HCT116 (cell line): ENCODE results near the gene TAC3. TPM values are rescaled to one million over a fixed set of nuclear protein-coding genes. Genes with fewer than 3 reads are reported as not detected.

Experiments used
- ATAC-seq: fragments of 200-7000 bp; cut with Tn5 transposase; 2 replicates; pipeline ENCODE4 v1.9.1; 2020; ENCODE audit warnings: mild to moderate bottlenecking, moderate library complexity
- BruUV-seq: library from RNA; stranded (reverse); fragments of 400-500 nt; replicated peaks from 2 replicates; lab custom pipeline; 2021; lab: Mats Ljungman, UMichigan
- CTCF ChIA-PET: fragments of 300-600 bp; sonication (Branson Sonifier 250); formaldehyde crosslinking; loops from one replicate; lab custom pipeline; 2021; ENCODE audit warnings: antibody characterized with exemption; lab: Charles Lee
- POLR2A ChIA-PET: fragments of 300-600, 350-600 bp; sonication (Branson Sonifier 250); formaldehyde crosslinking; loops from one replicate; lab custom pipeline; 2021; ENCODE audit warnings: antibody characterized with exemption; lab: Charles Lee
- RAD21 ChIA-PET, 2 experiments: fragments of 300-600 bp; sonication (Branson Sonifier 250); formaldehyde crosslinking; loops; one replicate each; lab custom pipeline; 2023; ENCODE audit warnings: low total read pairs in 2 of 2; ENCODE audit not compliant: uncharacterized antibody in 2 of 2, unreplicated experiment in 2 of 2, low non-redundant PET in 1 of 2; lab: Charles Lee
- DNase-seq: peaks from one replicate; pipeline ENCODE4 v3.0.0-alpha.2; 2010; ENCODE audit warnings: low read depth, low spot score
- H2AFZ ChIP-seq: fragments of 200-600 bp; shearing (Covaris generic), sonication (generic); 2 replicates; pipeline ENCODE4 v1.6.1; 2017; ENCODE audit warnings: low read depth, mixed run types, mixed read lengths, antibody characterized with exemption, low read length; ENCODE audit not compliant: poor library complexity, severe bottlenecking
- H3K27ac ChIP-seq: 2 replicates; pipeline ENCODE4 v1.5.1; 2012; ENCODE audit warnings: low read depth, low read length
- H3K27me3 ChIP-seq: fragments of 200-600 bp; sonication (generic); 2 replicates; pipeline ENCODE4 v1.6.1; 2016; ENCODE audit warnings: mixed run types, low read length, mixed read lengths; ENCODE audit not compliant: insufficient read depth
- H3K36me3 ChIP-seq, 2 experiments: fragments of 200-500 bp in 1 of 2; fragments of 200-600 bp in 1 of 2; sonication (Bioruptor generic) in 1 of 2; sonication (generic) in 1 of 2; 2 replicates each; pipeline versions ENCODE4 v1.5.1 to v1.6.1; 2014 to 2016; ENCODE audit warnings: low read length in 2 of 2, inconsistent platforms in 1 of 2, mixed read lengths in 1 of 2, mixed run types in 1 of 2; ENCODE audit not compliant: insufficient read depth in 2 of 2, control insufficient read depth in 1 of 2
- H3K4me1 ChIP-seq, 2 experiments: fragments of 200-600 bp in 1 of 2; sonication (generic) in 1 of 2; 2 replicates each; pipeline versions ENCODE4 v1.5.1 to v1.6.1; 2012 to 2017; ENCODE audit warnings: low read length in 2 of 2, inconsistent platforms in 1 of 2, mild to moderate bottlenecking in 1 of 2, mixed read lengths in 1 of 2, mixed run types in 1 of 2, moderate library complexity in 1 of 2; ENCODE audit not compliant: insufficient read depth in 2 of 2, control insufficient read depth in 1 of 2
- H3K4me2 ChIP-seq: fragments of 200-600 bp; sonication (generic); 2 replicates; pipeline ENCODE4 v1.6.1; 2017; ENCODE audit warnings: mixed run types, low read length, mixed read lengths
- H3K4me3 ChIP-seq, 2 experiments: fragments of 200-600 bp in 1 of 2; sonication (generic) in 1 of 2; replicated peaks in 1 of 2; 2 replicates each; pipeline ENCODE4 v1.5.1; 2011 to 2016; ENCODE audit warnings: low read length in 2 of 2, control low read depth in 1 of 2, low read depth in 1 of 2, mild to moderate bottlenecking in 1 of 2, mixed read lengths in 1 of 2, mixed run types in 1 of 2
- H3K79me2 ChIP-seq: fragments of 200-600 bp; sonication (generic); 2 replicates; pipeline ENCODE4 v1.6.1; 2017; ENCODE audit warnings: mild to moderate bottlenecking, mixed run types, low read length, moderate library complexity, mixed read lengths; ENCODE audit not compliant: insufficient read depth
- H3K9ac ChIP-seq: fragments of 200-600 bp; sonication (generic); 2 replicates; pipeline ENCODE4 v1.6.1; 2016; ENCODE audit warnings: low read length, mixed read lengths
- H3K9me2 ChIP-seq: fragments of 200-600 bp; sonication (generic), shearing (Covaris generic); 2 replicates; pipeline ENCODE4 v1.6.1; 2017; ENCODE audit warnings: mixed run types, mild to moderate bottlenecking, moderate library complexity; ENCODE audit not compliant: insufficient read depth
- H3K9me3 ChIP-seq, 2 experiments: fragments of 200-500 bp in 1 of 2; fragments of 200-600 bp in 1 of 2; sonication (Bioruptor generic) in 1 of 2; sonication (generic) in 1 of 2; 2 replicates each; pipeline ENCODE4 v1.6.1; 2014 to 2017; ENCODE audit warnings: low read length in 2 of 2, mixed read lengths in 2 of 2, inconsistent platforms in 1 of 2, low read depth in 1 of 2, mild to moderate bottlenecking in 1 of 2, mixed run types in 1 of 2, moderate library complexity in 1 of 2; ENCODE audit not compliant: control insufficient read depth in 1 of 2, insufficient read depth in 1 of 2
- H4K20me1 ChIP-seq: fragments of 200-600 bp; sonication (generic), shearing (Covaris generic); 2 replicates; pipeline ENCODE4 v1.6.1; 2017; ENCODE audit warnings: mixed run types, mild to moderate bottlenecking, moderate library complexity; ENCODE audit not compliant: insufficient read depth
- EGR1 ChIP-seq: IDR thresholded peaks from 2 replicates; pipeline ENCODE4 v1.6.1; 2012; ENCODE audit warnings: low read depth
- JUND ChIP-seq: IDR thresholded peaks from 2 replicates; pipeline ENCODE4 v1.6.1; 2012
- POLR2A ChIP-seq: IDR thresholded peaks from 2 replicates; pipeline ENCODE4 v1.7.0; 2011; ENCODE audit warnings: borderline replicate concordance; ENCODE audit not compliant: insufficient read depth, insufficient read length; ENCODE audit errors: extremely low read depth
- POLR2AphosphoS5 ChIP-seq: IDR thresholded peaks from 2 replicates; pipeline ENCODE4 v1.6.1; 2011; ENCODE audit warnings: mild to moderate bottlenecking, low read depth, low read length, moderate library complexity
- RAD21 ChIP-seq: IDR thresholded peaks from 2 replicates; pipeline ENCODE4 v1.6.1; 2012; ENCODE audit warnings: low read depth, mild to moderate bottlenecking
- SIN3A ChIP-seq: IDR thresholded peaks from 2 replicates; pipeline ENCODE4 v1.6.1; 2012; ENCODE audit warnings: low read depth
- ZFX ChIP-seq: fragments of 450-650 bp; IDR thresholded peaks from 2 replicates; pipeline ENCODE4 v1.6.1; 2017
- ZNF274 ChIP-seq: fragments of 200-500 bp; sonication (Bioruptor generic); IDR thresholded peaks from 2 replicates; pipeline ENCODE4 v1.6.1; 2014; ENCODE audit warnings: mild to moderate bottlenecking, low read depth, low read length, inconsistent platforms
- intact Hi-C: fragments of 100-400 bp; cut with micrococcal nuclease; formaldehyde crosslinking; loops from 2 replicates; pipeline ENCODE4 v1.10.0; 2022
- total RNA-seq: library from RNA; stranded (reverse); gene quantifications from one replicate; pipeline ENCODE4 v1.2.1, GENCODE V29; 2021; ENCODE audit not compliant: unreplicated experiment
- TF ChIP-seq, protein P1 (sequence below), 3 experiments: fragments of 200-600 bp in 1 of 3; sonication (generic) in 1 of 3; IDR thresholded peaks in 2 of 3; conservative IDR thresholded peaks in 1 of 3; 2 replicates each; pipeline ENCODE4 v1.5.1; 2012 to 2017; ENCODE audit warnings: low read depth in 2 of 3, low read length in 2 of 3, antibody characterized with exemption in 1 of 3, borderline replicate concordance in 1 of 3, control low read depth in 1 of 3, mild to moderate bottlenecking in 1 of 3, mixed read lengths in 1 of 3, mixed run types in 1 of 3, moderate library complexity in 1 of 3; ENCODE audit not compliant: insufficient read depth in 1 of 3
- TF ChIP-seq, protein P2 (sequence below): IDR thresholded peaks from 2 replicates; pipeline ENCODE4 v1.6.1; 2012
- TF ChIP-seq, protein P3 (sequence below): IDR thresholded peaks from 2 replicates; pipeline ENCODE4 v1.6.1; 2012

TAC3 gene
- total RNA-seq, 1 experiment from 2014 or later = not detected

DNA sequence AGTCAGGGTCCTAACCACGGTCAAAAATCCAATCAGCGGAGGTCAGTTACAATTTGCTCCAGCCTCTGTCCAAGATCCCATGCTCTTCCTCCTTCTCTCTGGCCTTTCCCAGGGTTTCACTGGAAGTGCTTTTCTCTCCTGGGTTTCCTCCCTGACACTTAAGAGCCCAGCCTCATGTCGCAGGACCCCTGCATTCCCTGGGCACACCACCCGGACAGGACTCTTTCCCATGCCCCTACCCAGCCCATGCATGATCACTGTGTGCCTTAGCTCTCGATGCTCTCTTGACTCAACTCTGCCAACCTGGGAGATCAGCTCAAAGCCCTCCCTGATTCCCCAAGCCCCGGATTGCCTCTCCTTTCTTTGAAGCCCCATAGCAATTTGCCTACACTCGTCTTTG lies 15.5 kb upstream of the TAC3 start:
- no peak for ATAC-seq
- ChIA-PET POLR2A (interaction anchor here (0.7 kb wide), 1 partner anchor 9 kb away, joined by 3 read pairs; no protein-coding TSS in a partner anchor), RAD21 (interaction anchor here in 1 of 2 experiments (0.9 kb wide), 1 partner anchor 58 kb away, joined by 4 read pairs; the partner anchor contains the start of gene NAB2)

More for the DNA sequence above, 15.5 kb upstream of the TAC3 start:
- DNase-seq = no peak
- TF ChIP-seq SIN3A (no peak), POLR2AphosphoS5 (no peak), EGR1 (no peak), ZNF274 (no peak), RAD21 (no peak), POLR2A (no peak), ZFX (no peak), JUND (no peak)
- TF ChIP-seq, protein P1, sequence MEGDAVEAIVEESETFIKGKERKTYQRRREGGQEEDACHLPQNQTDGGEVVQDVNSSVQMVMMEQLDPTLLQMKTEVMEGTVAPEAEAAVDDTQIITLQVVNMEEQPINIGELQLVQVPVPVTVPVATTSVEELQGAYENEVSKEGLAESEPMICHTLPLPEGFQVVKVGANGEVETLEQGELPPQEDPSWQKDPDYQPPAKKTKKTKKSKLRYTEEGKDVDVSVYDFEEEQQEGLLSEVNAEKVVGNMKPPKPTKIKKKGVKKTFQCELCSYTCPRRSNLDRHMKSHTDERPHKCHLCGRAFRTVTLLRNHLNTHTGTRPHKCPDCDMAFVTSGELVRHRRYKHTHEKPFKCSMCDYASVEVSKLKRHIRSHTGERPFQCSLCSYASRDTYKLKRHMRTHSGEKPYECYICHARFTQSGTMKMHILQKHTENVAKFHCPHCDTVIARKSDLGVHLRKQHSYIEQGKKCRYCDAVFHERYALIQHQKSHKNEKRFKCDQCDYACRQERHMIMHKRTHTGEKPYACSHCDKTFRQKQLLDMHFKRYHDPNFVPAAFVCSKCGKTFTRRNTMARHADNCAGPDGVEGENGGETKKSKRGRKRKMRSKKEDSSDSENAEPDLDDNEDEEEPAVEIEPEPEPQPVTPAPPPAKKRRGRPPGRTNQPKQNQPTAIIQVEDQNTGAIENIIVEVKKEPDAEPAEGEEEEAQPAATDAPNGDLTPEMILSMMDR (IDR thresholded peaks at IDR 0.05 in 2 of 3, conservative IDR thresholded peaks at IDR 0.05 in 1 of 3; ENCODE audit: borderline replicate concordance in 1 of 3, insufficient read depth in 1 of 3, low read depth in 2 of 3, low read length in 2 of 3) = no peak
- TF ChIP-seq, protein P2, sequence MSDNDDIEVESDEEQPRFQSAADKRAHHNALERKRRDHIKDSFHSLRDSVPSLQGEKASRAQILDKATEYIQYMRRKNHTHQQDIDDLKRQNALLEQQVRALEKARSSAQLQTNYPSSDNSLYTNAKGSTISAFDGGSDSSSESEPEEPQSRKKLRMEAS = no peak
- TF ChIP-seq, protein P3, sequence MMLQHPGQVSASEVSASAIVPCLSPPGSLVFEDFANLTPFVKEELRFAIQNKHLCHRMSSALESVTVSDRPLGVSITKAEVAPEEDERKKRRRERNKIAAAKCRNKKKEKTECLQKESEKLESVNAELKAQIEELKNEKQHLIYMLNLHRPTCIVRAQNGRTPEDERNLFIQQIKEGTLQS = no peak
- TF ChIP-seq, all 23 proteins: peak for 0
- Histone ChIP-seq H3K79me2 (no peaks in the 10 kb centered on the region), H3K9me2 (no peaks in the 10 kb centered on the region), H3K36me3 (no peaks in the 10 kb centered on the region), H3K27me3 (no peaks in the 10 kb centered on the region; the same call in 1 of the 2 replicates), H2AFZ (no peak overlapping the region), H3K4me2 (peak overlapping the region; percentile 45), H4K20me1 (no peaks in the 10 kb centered on the region), H3K27ac (no peak overlapping the region), H3K9me3 (no peaks in the 10 kb centered on the region), H3K4me3 (no peak overlapping the region), H3K9ac (no peak overlapping the region), H3K4me1 (peaks cover 12 to 17% of the 10 kb centered on the region in 2 experiments)
- no TSS peak for BruUV-seq
- intact Hi-C loops = no loop called here
- CTCF ChIA-PET = interaction anchor here (1.0 kb wide), 1 partner anchor 28 kb away, joined by 3 read pairs; no protein-coding TSS in a partner anchor
